NCI-H69 (cell line): ENCODE measurements around the gene TBC1D22A.

Experiments used
- DNase-seq: peaks from one replicate; lab custom pipeline; 2025; lab: John Stamatoyannopoulos, UW

TBC1D22A gene

GRCh38 chr22:47190957-47191670 is 428.7 kb downstream of the TBC1D22A start:
- DNase-seq, result no peak

GRCh38 chr22:47191671-47192650 is 429.5 kb downstream of the TBC1D22A start:
- peak; percentile 17 for DNase-seq

GRCh38 chr22:47192651-47193437 is 430.4 kb downstream of the TBC1D22A start:
- peak; percentile 80 for DNase-seq

GRCh38 chr22:47193606-47194329 is 431.3 kb downstream of the TBC1D22A start:
- no peak for DNase-seq

GRCh38 chr22:47194476-47195155 is 432.2 kb downstream of the TBC1D22A start:
- no peak for DNase-seq

- DNase-seq, result no peak
These were observed 432.7 kb downstream of the TBC1D22A start for GRCh38 chr22:47195156-47195483.

- peak; percentile 66 for DNase-seq
These were observed 433.2 kb downstream of the TBC1D22A start for GRCh38 chr22:47195484-47196165.

GRCh38 chr22:47196166-47196849 is 433.9 kb downstream of the TBC1D22A start:
- DNase-seq, result peak; percentile 12

GRCh38 chr22:47196881-47197772 is 434.7 kb downstream of the TBC1D22A start:
- no peak for DNase-seq

- no peak for DNase-seq
These were observed 435.5 kb downstream of the TBC1D22A start for GRCh38 chr22:47197773-47198500.

- DNase-seq, result no peak
These were observed 436.4 kb downstream of the TBC1D22A start for GRCh38 chr22:47198801-47199251.

GRCh38 chr22:47199261-47199978 is 437.0 kb downstream of the TBC1D22A start:
- DNase-seq, result no peak

- DNase-seq, result no peak
These were observed 437.5 kb downstream of the TBC1D22A start for GRCh38 chr22:47199979-47200272.

- no peak for DNase-seq
These were observed 438.0 kb downstream of the TBC1D22A start for GRCh38 chr22:47200273-47201051.

GRCh38 chr22:47201186-47201995 is 438.9 kb downstream of the TBC1D22A start:
- DNase-seq, result peak; percentile 10
